OCI-LY7 (cell line): Measurements from ENCODE around the gene BIK. TPM values are rescaled to one million over a fixed set of nuclear protein-coding genes. Genes with fewer than 3 reads are reported as not detected.

Experiments
- BruUV-seq: library from RNA; stranded (reverse); fragments of 400-500 nt; replicated peaks from 2 replicates; lab custom pipeline; 2021; lab: Mats Ljungman, UMichigan
- CTCF ChIA-PET: fragments of 300-600 bp; sonication (Branson Sonifier 250); formaldehyde crosslinking; loops from one replicate; lab custom pipeline; 2022; ENCODE audit warnings: antibody characterized with exemption; ENCODE audit not compliant: unreplicated experiment; lab: Charles Lee
- POLR2A ChIA-PET: fragments of 300-600 bp; sonication (Branson Sonifier 250); formaldehyde crosslinking; loops from one replicate; lab custom pipeline; 2022; ENCODE audit warnings: antibody characterized with exemption; lab: Charles Lee
- DNase-seq: peaks from one replicate; pipeline ENCODE4 v3.0.0-alpha.2; 2015; ENCODE audit warnings: low spot score
- H2AFZ ChIP-seq: fragments of 200-600 bp; sonication (generic), shearing (Covaris generic); 2 replicates; pipeline ENCODE4 v1.6.1; 2014; ENCODE audit warnings: mild to moderate bottlenecking, antibody characterized with exemption, low read length, moderate library complexity
- H3K27ac ChIP-seq: fragments of 200-600 bp; sonication (generic); 2 replicates; pipeline ENCODE4 v1.5.1; 2014; ENCODE audit warnings: mixed run types, low read depth, mild to moderate bottlenecking, moderate library complexity, low read length, inconsistent platforms; ENCODE audit not compliant: poor library complexity, severe bottlenecking
- H3K36me3 ChIP-seq: fragments of 200-600 bp; sonication (generic); 2 replicates; pipeline ENCODE4 v1.6.1; 2014; ENCODE audit warnings: mild to moderate bottlenecking, antibody characterized with exemption, low read length, moderate library complexity, mixed read lengths; ENCODE audit not compliant: insufficient read depth
- H3K4me1 ChIP-seq: fragments of 200-600 bp; sonication (generic); 2 replicates; pipeline ENCODE4 v1.5.1; 2014; ENCODE audit warnings: mild to moderate bottlenecking, low read length; ENCODE audit not compliant: insufficient read depth, poor library complexity, severe bottlenecking
- H3K4me2 ChIP-seq: fragments of 200-600 bp; sonication (generic); 2 replicates; pipeline ENCODE4 v1.6.1; 2014; ENCODE audit warnings: mild to moderate bottlenecking, low read length
- H3K4me3 ChIP-seq: fragments of 200-600 bp; sonication (generic); 2 replicates; pipeline ENCODE4 v1.5.1; 2014; ENCODE audit warnings: mild to moderate bottlenecking, low read depth, low read length; ENCODE audit not compliant: poor library complexity, severe bottlenecking
- H3K79me2 ChIP-seq: fragments of 200-600 bp; sonication (generic); 2 replicates; pipeline ENCODE4 v1.6.1; 2016; ENCODE audit warnings: low read depth, mild to moderate bottlenecking, low read length, moderate library complexity, mixed read lengths; ENCODE audit not compliant: insufficient read depth
- H3K9me2 ChIP-seq: fragments of 200-600 bp; sonication (generic); 2 replicates; pipeline ENCODE4 v1.6.1; 2016; ENCODE audit warnings: mild to moderate bottlenecking, low read length, mixed read lengths; ENCODE audit not compliant: insufficient read depth
- H3K9me3 ChIP-seq: fragments of 200-600 bp; sonication (generic); 2 replicates; pipeline ENCODE4 v1.6.1; 2014; ENCODE audit warnings: mild to moderate bottlenecking, mixed run types, low read length, mixed read lengths
- H4K20me1 ChIP-seq: fragments of 200-600 bp; sonication (generic); 2 replicates; pipeline ENCODE4 v1.6.1; 2014; ENCODE audit warnings: mild to moderate bottlenecking, antibody characterized with exemption, low read length, moderate library complexity, mixed read lengths; ENCODE audit not compliant: insufficient read depth
- CTCF ChIP-seq: fragments of 200-600 bp; sonication (generic); conservative IDR thresholded peaks from 2 replicates; pipeline ENCODE4 v1.5.1; 2014; ENCODE audit warnings: mild to moderate bottlenecking, antibody characterized with exemption, low read length, moderate library complexity, mixed read lengths
- EZH2phosphoT487 ChIP-seq: fragments of 200-600 bp; sonication (generic); IDR thresholded peaks from 2 replicates; pipeline ENCODE4 v1.6.1; 2018; ENCODE audit warnings: low read depth, borderline replicate concordance, mild to moderate bottlenecking, mixed run types, antibody characterized with exemption, low read length, moderate library complexity, mixed read lengths
- intact Hi-C: fragments of 100-400 bp; cut with micrococcal nuclease; formaldehyde crosslinking; loops from one replicate; pipeline ENCODE4 v1.10.0; 2022; ENCODE audit not compliant: unreplicated experiment
- total RNA-seq, 2 experiments: library from RNA; depleted of rRNA in 1 of 2; stranded (reverse); fragments of >200 nt in 1 of 2; shearing (Covaris generic) in 1 of 2; gene quantifications; 2 replicates each; pipeline ENCODE4 v1.2.3, GENCODE V29; 2014 to 2022

The BIK gene
- total RNA-seq, 2 experiments from 2014 or later = 88.4 to 143 TPM

GRCh38 chr22:43151251-43152002 lies 40.9 kb downstream of the BIK start, which contains the start of gene TSPO:
Gene TSPO (plus strand): TSS chr22:43151559. CDS start chr22:43159239, 7,680 bp downstream.
- Histone ChIP-seq H2AFZ (peak within 1 kb of the TSS; percentile 28; the same call in 1 of the 2 replicates), H3K4me3 (peak within 1 kb of the TSS; percentile 68), H3K36me3 (no peaks in the 10 kb centered on the region), H3K9me2 (no peaks in the 10 kb centered on the region), H3K9me3 (no peaks in the 10 kb centered on the region), H3K4me2 (peak within 1 kb of the TSS; percentile 64), H3K4me1 (peaks cover 38% of the 10 kb centered on the region), H4K20me1 (no peaks in the 10 kb centered on the region), H3K27ac (no peak within 1 kb of the TSS), H3K79me2 (no peaks in the 10 kb centered on the region)
- intact Hi-C loops = no loop called here
- DNase-seq = peak; percentile 27
- no peak for TF ChIP-seq CTCF
- TF ChIP-seq EZH2phosphoT487 = no peak
- BruUV-seq = no TSS peak
- ChIA-PET POLR2A (interaction anchor here (0.6 kb wide), 1 partner anchor 1960 kb away, joined by 5 read pairs; no protein-coding TSS in a partner anchor), CTCF (no interaction called here)

GRCh38 chr22:43152003-43152356 lies 41.4 kb downstream of the BIK start:
- Histone ChIP-seq H4K20me1 (no peaks in the 10 kb centered on the region), H3K4me3 (peak overlapping the region; percentile 68), H3K27ac (no peak overlapping the region), H3K4me1 (peaks cover 33% of the 10 kb centered on the region), H3K36me3 (no peaks in the 10 kb centered on the region), H3K79me2 (no peaks in the 10 kb centered on the region), H3K4me2 (peak overlapping the region; percentile 64), H2AFZ (peak overlapping the region; percentile 26; the same call in 1 of the 2 replicates), H3K9me3 (no peaks in the 10 kb centered on the region), H3K9me2 (no peaks in the 10 kb centered on the region)
- no peak for TF ChIP-seq EZH2phosphoT487
- ChIA-PET POLR2A (no interaction called here), CTCF (no interaction called here)
- BruUV-seq = no TSS peak
- intact Hi-C loops = no loop called here
- peak; percentile 23 for DNase-seq

GRCh38 chr22:43152357-43153071 lies 42.0 kb downstream of the BIK start:
- intact Hi-C loops = no loop called here
- peak overlapping the region; percentile 64 for H3K4me2 ChIP-seq
- H2AFZ ChIP-seq = peak overlapping the region; percentile 28; the same call in 1 of the 2 replicates
- no peaks in the 10 kb centered on the region for H4K20me1 ChIP-seq
- H3K9me3 ChIP-seq = no peaks in the 10 kb centered on the region
- peak; percentile 33 for DNase-seq
- ChIA-PET CTCF (no interaction called here), POLR2A (no interaction called here)
- BruUV-seq = no TSS peak
- no peak overlapping the region for H3K27ac ChIP-seq
- no peaks in the 10 kb centered on the region for H3K9me2 ChIP-seq
- peaks cover 27% of the 10 kb centered on the region for H3K4me1 ChIP-seq
- H3K4me3 ChIP-seq = peak overlapping the region; percentile 68
- no peak for TF ChIP-seq CTCF
- TF ChIP-seq EZH2phosphoT487 = no peak
- H3K79me2 ChIP-seq = no peaks in the 10 kb centered on the region
- H3K36me3 ChIP-seq = no peaks in the 10 kb centered on the region
